ENCODE data around the gene TMED1.
"Not testable (repeated sequence)": the region's sequence is repeated elsewhere in the genome, so short reads cannot be mapped to it uniquely, and the experiment has no call there.

DNA sequence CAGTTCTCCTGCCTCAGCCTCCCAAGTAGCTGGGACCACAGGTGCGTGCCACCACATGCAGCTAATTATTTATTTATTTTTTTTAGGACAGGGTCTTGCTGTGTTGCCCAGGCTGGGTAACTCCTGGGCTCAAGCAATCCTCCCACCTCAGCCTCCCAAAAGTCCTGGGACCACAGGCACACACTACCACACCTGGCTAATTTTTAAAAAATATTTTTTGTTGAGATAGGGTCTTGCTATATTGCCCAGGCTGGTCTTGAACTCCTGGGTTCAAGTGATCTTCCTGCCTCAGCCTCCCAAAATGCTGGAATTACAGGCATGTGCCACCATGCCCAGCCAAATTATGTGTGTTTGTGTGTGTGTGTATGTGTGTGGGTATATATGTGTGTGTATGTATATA is 20.9 kb upstream of the TMED1 start:
- TF ChIP-seq RAD21 (IDR thresholded peaks at IDR 0.05; ENCODE audit: low read depth); POLR2AphosphoS5 (IDR thresholded peaks at IDR 0.05; ENCODE audit: low read depth, low read length); ZNF274 (IDR thresholded peaks at IDR 0.05; ENCODE audit: low read depth, low read length): not testable (repeated sequence)
- TF ChIP-seq, protein P1, sequence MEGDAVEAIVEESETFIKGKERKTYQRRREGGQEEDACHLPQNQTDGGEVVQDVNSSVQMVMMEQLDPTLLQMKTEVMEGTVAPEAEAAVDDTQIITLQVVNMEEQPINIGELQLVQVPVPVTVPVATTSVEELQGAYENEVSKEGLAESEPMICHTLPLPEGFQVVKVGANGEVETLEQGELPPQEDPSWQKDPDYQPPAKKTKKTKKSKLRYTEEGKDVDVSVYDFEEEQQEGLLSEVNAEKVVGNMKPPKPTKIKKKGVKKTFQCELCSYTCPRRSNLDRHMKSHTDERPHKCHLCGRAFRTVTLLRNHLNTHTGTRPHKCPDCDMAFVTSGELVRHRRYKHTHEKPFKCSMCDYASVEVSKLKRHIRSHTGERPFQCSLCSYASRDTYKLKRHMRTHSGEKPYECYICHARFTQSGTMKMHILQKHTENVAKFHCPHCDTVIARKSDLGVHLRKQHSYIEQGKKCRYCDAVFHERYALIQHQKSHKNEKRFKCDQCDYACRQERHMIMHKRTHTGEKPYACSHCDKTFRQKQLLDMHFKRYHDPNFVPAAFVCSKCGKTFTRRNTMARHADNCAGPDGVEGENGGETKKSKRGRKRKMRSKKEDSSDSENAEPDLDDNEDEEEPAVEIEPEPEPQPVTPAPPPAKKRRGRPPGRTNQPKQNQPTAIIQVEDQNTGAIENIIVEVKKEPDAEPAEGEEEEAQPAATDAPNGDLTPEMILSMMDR (IDR thresholded peaks at IDR 0.05 in 2 of 3, conservative IDR thresholded peaks at IDR 0.05 in 1 of 3; ENCODE audit: borderline replicate concordance in 1 of 3, insufficient read depth in 1 of 3, low read depth in 2 of 3, low read length in 2 of 3) = not testable (repeated sequence)
